H9 (cell line): ENCODE measurements around the gene MRPL39. TPM values are rescaled to one million over a fixed set of nuclear protein-coding genes. Genes with fewer than 3 reads are reported as not detected.

ENCODE experiments used
- DNase-seq: peaks from one replicate; pipeline ENCODE4 v3.0.0-alpha.2; 2017
- H2AFZ ChIP-seq: one replicate; pipeline ENCODE4 v1.6.1; 2013; ENCODE audit warnings: mild to moderate bottlenecking, low read length, control low read depth, moderate library complexity
- H2AK5ac ChIP-seq: 2 replicates; pipeline ENCODE4 v1.6.1; 2013; ENCODE audit warnings: low read length, control low read depth, mixed read lengths; ENCODE audit not compliant: insufficient read length
- H2BK120ac ChIP-seq: one replicate; pipeline ENCODE4 v1.6.1; 2013; ENCODE audit warnings: low read depth, mild to moderate bottlenecking, low read length, control low read depth, inconsistent platforms; ENCODE audit not compliant: poor library complexity, severe bottlenecking
- H2BK12ac ChIP-seq: 2 replicates; pipeline ENCODE4 v1.6.1; 2013; ENCODE audit warnings: low read length, control low read depth, mixed read lengths, low read depth; ENCODE audit not compliant: insufficient read length
- H2BK15ac ChIP-seq: 2 replicates; pipeline ENCODE4 v1.6.1; 2013; ENCODE audit warnings: low read depth, low read length, control low read depth
- H2BK20ac ChIP-seq: one replicate; pipeline ENCODE4 v1.6.1; 2013; ENCODE audit warnings: low read depth, mild to moderate bottlenecking, low read length, control low read depth, inconsistent platforms; ENCODE audit not compliant: poor library complexity, severe bottlenecking
- H2BK5ac ChIP-seq: 2 replicates; pipeline ENCODE4 v1.6.1; 2013; ENCODE audit warnings: low read length, control low read depth, mixed read lengths; ENCODE audit not compliant: insufficient read length
- H3K14ac ChIP-seq: 2 replicates; pipeline ENCODE4 v1.6.1; 2013; ENCODE audit warnings: low read length, control low read depth; ENCODE audit not compliant: insufficient read depth
- H3K18ac ChIP-seq: 2 replicates; pipeline ENCODE4 v1.6.1; 2013; ENCODE audit warnings: low read depth, mild to moderate bottlenecking, mixed read lengths, low read length, control low read depth; ENCODE audit not compliant: insufficient read length
- H3K23ac ChIP-seq: 2 replicates; pipeline ENCODE4 v1.6.1; 2013; ENCODE audit warnings: low read length, control low read depth, mixed read lengths, low read depth; ENCODE audit not compliant: insufficient read length
- H3K23me2 ChIP-seq: 2 replicates; pipeline ENCODE4 v1.6.1; 2013; ENCODE audit warnings: low read depth, mild to moderate bottlenecking, mixed read lengths, low read length, control low read depth; ENCODE audit not compliant: insufficient read length, poor library complexity, severe bottlenecking
- H3K27ac ChIP-seq: 2 replicates; pipeline ENCODE4 v1.5.1; 2013; ENCODE audit warnings: low read length, control low read depth, mixed read lengths, low read depth; ENCODE audit not compliant: insufficient read length
- H3K27me3 ChIP-seq: 2 replicates; pipeline ENCODE4 v1.6.1; 2013; ENCODE audit warnings: low read length, control low read depth, inconsistent platforms; ENCODE audit not compliant: insufficient read depth
- H3K4ac ChIP-seq: 2 replicates; pipeline ENCODE4 v1.6.1; 2013; ENCODE audit warnings: low read depth, mild to moderate bottlenecking, control low read depth, inconsistent platforms, low read length, moderate library complexity
- H3K4me1 ChIP-seq: 2 replicates; pipeline ENCODE4 v1.6.1; 2013; ENCODE audit warnings: low read length, control low read depth, inconsistent platforms; ENCODE audit not compliant: insufficient read depth
- H3K4me2 ChIP-seq: 2 replicates; pipeline ENCODE4 v1.6.1; 2013; ENCODE audit warnings: low read length, control low read depth, mixed read lengths; ENCODE audit not compliant: insufficient read length, insufficient read depth
- H3K56ac ChIP-seq: 2 replicates; pipeline ENCODE4 v1.6.1; 2013; ENCODE audit warnings: low read depth, mild to moderate bottlenecking, mixed read lengths, low read length, control low read depth; ENCODE audit not compliant: insufficient read length
- H3K79me1 ChIP-seq: 2 replicates; pipeline ENCODE4 v1.6.1; 2013; ENCODE audit warnings: low read depth, mild to moderate bottlenecking, moderate library complexity, low read length, control low read depth, inconsistent platforms; ENCODE audit not compliant: insufficient read depth, poor library complexity, severe bottlenecking
- H3K79me2 ChIP-seq: 2 replicates; pipeline ENCODE4 v1.6.1; 2013; ENCODE audit warnings: low read length, control low read depth, inconsistent platforms; ENCODE audit not compliant: insufficient read depth
- H3K9ac ChIP-seq: 2 replicates; pipeline ENCODE4 v1.6.1; 2013; ENCODE audit warnings: low read length, control low read depth, mixed read lengths; ENCODE audit not compliant: insufficient read length; ENCODE audit errors: extremely low read depth
- H3K9me3 ChIP-seq: one replicate; pipeline ENCODE4 v1.6.1; 2013; ENCODE audit warnings: low read depth, low read length, inconsistent platforms; ENCODE audit not compliant: control insufficient read depth
- H3T11ph ChIP-seq: one replicate; pipeline ENCODE4 v1.6.1; 2013; ENCODE audit warnings: mild to moderate bottlenecking, low read length, control low read depth, inconsistent platforms
- H4K20me1 ChIP-seq: one replicate; pipeline ENCODE4 v1.6.1; 2013; ENCODE audit not compliant: control insufficient read depth, insufficient read length, insufficient read depth
- H4K5ac ChIP-seq: 2 replicates; pipeline ENCODE4 v1.6.1; 2013; ENCODE audit warnings: low read depth, mild to moderate bottlenecking, mixed read lengths, low read length, control low read depth; ENCODE audit not compliant: insufficient read length
- H4K8ac ChIP-seq: replicated peaks from 2 replicates; pipeline ENCODE4 v1.6.1; 2013; ENCODE audit warnings: low read length, control low read depth, mixed read lengths, low read depth; ENCODE audit not compliant: insufficient read length
- H4K91ac ChIP-seq: 2 replicates; pipeline ENCODE4 v1.6.1; 2013; ENCODE audit warnings: low read depth, mild to moderate bottlenecking, moderate library complexity, mixed read lengths, low read length, control low read depth; ENCODE audit not compliant: insufficient read length
- H3K27ac Mint-ChIP-seq, 3 experiments: 2 replicates in 2 of 3; 3 replicates in 1 of 3; pipeline ENCODE4 v1.8.0; 2020 to 2021; ENCODE audit warnings: mixed read lengths in 3 of 3, mild to moderate bottlenecking in 1 of 3, moderate library complexity in 1 of 3
- H3K27me3 Mint-ChIP-seq: 2 replicates; pipeline ENCODE4 v1.8.0; 2021; ENCODE audit warnings: low read depth, mild to moderate bottlenecking, moderate library complexity, mixed read lengths
- H3K36me3 Mint-ChIP-seq, 3 experiments: 2 replicates in 2 of 3; 3 replicates in 1 of 3; pipeline ENCODE4 v1.8.0; 2020 to 2021; ENCODE audit warnings: low read depth in 3 of 3, mixed read lengths in 3 of 3; ENCODE audit not compliant: insufficient read depth in 1 of 3
- H3K4me1 Mint-ChIP-seq, 2 experiments: 2 replicates each; pipeline ENCODE4 v1.8.0; 2020; ENCODE audit warnings: mixed read lengths in 2 of 2
- H3K4me3 Mint-ChIP-seq, 2 experiments: 2 replicates in 1 of 2; 3 replicates in 1 of 2; pipeline ENCODE4 v1.8.0; 2020 to 2021; ENCODE audit warnings: mild to moderate bottlenecking in 2 of 2, mixed read lengths in 2 of 2, moderate library complexity in 1 of 2
- H3K9me3 Mint-ChIP-seq, 2 experiments: 2 replicates in 1 of 2; 3 replicates in 1 of 2; pipeline ENCODE4 v1.8.0; 2020; ENCODE audit warnings: mild to moderate bottlenecking in 2 of 2, mixed read lengths in 2 of 2, moderate library complexity in 1 of 2
- CTCF ChIP-seq: fragments of 200-600 bp; sonication (generic); conservative IDR thresholded peaks from 3 replicates; pipeline ENCODE4 v1.8.0; 2021; ENCODE audit warnings: antibody characterized with exemption, mild to moderate bottlenecking
- WGBS: extraction: QIAGEN DNeasy Blood & Tissue Kit; methylation state at CpG from one replicate; pipeline ENCODE4 v1.1.7; 2013; ENCODE audit warnings: missing lambda C conversion rate, low lambda C conversion rate, mixed read lengths; ENCODE audit not compliant: insufficient read length; ENCODE audit errors: extremely low coverage; 5-methylcytosine and 5-hydroxymethylcytosine counted together
- total RNA-seq: library from RNA; stranded (reverse); gene quantifications from 2 replicates; pipeline ENCODE4 v1.2.1, GENCODE V29; 2021

MRPL39 gene
- total RNA-seq, 1 experiment from 2014 or later: 58.8 TPM

- Histone ChIP-seq H2BK20ac (no peak overlapping the region), H3K27me3 (peaks cover 6% of the 10 kb centered on the region; the same call in 1 of the 2 replicates), H3K14ac (no peak overlapping the region), H2BK5ac (no peak overlapping the region), H3K79me2 (no peaks in the 10 kb centered on the region), H3K23me2 (peaks cover 9% of the 10 kb centered on the region), H3K9me3 (no peaks in the 10 kb centered on the region), H3T11ph (no peak overlapping the region), H3K9ac (no peak overlapping the region), H4K5ac (no peak overlapping the region), H3K18ac (no peak overlapping the region), H3K79me1 (no peaks in the 10 kb centered on the region), H2BK120ac (no peak overlapping the region), H3K4me1 (no peaks in the 10 kb centered on the region), H4K20me1 (no peaks in the 10 kb centered on the region), H3K23ac (no peak overlapping the region), H2BK15ac (no peak overlapping the region), H2AK5ac (no peak overlapping the region), H3K56ac (no peak overlapping the region), H4K91ac (no peak overlapping the region), H2BK12ac (no peak overlapping the region), H2AFZ (no peak overlapping the region), H3K4me2 (no peak overlapping the region), H3K4ac (no peak overlapping the region), H3K27ac (no peak overlapping the region), H4K8ac (no peak overlapping the region)
- H3K4me1 Mint-ChIP-seq: peaks cover 7 to 10% of the 10 kb centered on the region in 2 experiments; a peak in 2 of 4 replicates
- H3K27ac Mint-ChIP-seq: no peak overlapping the region
- no peaks in the 10 kb centered on the region for H3K9me3 Mint-ChIP-seq
- no peaks in the 10 kb centered on the region; a peak in 1 of 7 replicates for H3K36me3 Mint-ChIP-seq
- no peak for TF ChIP-seq CTCF
- DNase-seq: no peak
- WGBS: no CpG with 5 or more reads among the region's 2 CpGs
- H3K4me3 Mint-ChIP-seq: no peak overlapping the region
- H3K27me3 Mint-ChIP-seq: peaks cover 42% of the 10 kb centered on the region
Observed at GRCh38 chr21:25558123-25558522, 49.2 kb downstream of the MRPL39 start.
